Muscle of leg (tissue), 11 donors: Measurements from ENCODE around the gene IMPA2. TPM values are rescaled to one million over a fixed set of nuclear protein-coding genes. Genes with fewer than 3 reads are reported as not detected.

Source experiments
- DNase-seq: peaks from one replicate; pipeline ENCODE4 v3.0.0; 2013
- H3K27ac ChIP-seq: one replicate; pipeline ENCODE4 v1.5.1; 2013; ENCODE audit warnings: mild to moderate bottlenecking, low read length, control low read depth
- H3K27me3 ChIP-seq: one replicate; pipeline ENCODE4 v1.6.1; 2013; ENCODE audit warnings: low read length; ENCODE audit not compliant: control insufficient read depth, insufficient read depth
- H3K36me3 ChIP-seq: one replicate; pipeline ENCODE4 v1.6.1; 2013; ENCODE audit warnings: low read length; ENCODE audit not compliant: control insufficient read depth, insufficient read depth
- H3K4me1 ChIP-seq: one replicate; pipeline ENCODE4 v1.6.1; 2013; ENCODE audit warnings: low read length; ENCODE audit not compliant: control insufficient read depth, insufficient read depth
- H3K4me3 ChIP-seq: one replicate; pipeline ENCODE4 v1.5.1; 2013; ENCODE audit warnings: low read length, control low read depth
- H3K9me3 ChIP-seq: replicated peaks from 2 replicates; pipeline ENCODE4 v1.6.1; 2013; ENCODE audit warnings: low read depth, low read length; ENCODE audit not compliant: control insufficient read depth
- WGBS: methylation state at CpG from one replicate; pipeline ENCODE4 v1.1.5; 2013; ENCODE audit warnings: missing lambda C conversion rate; ENCODE audit not compliant: insufficient coverage; 5-methylcytosine and 5-hydroxymethylcytosine counted together
- polyA plus RNA-seq, 8 donors: library from polyadenylated mRNA; unstranded; fragments of 120-200 nt; gene quantifications; one replicate each; pipeline versions ENCODE4 v1.2.1 to v1.2.3, GENCODE V29; 2013; ENCODE audit warnings: inconsistent platforms in 1 of 8, low replicate concordance in 1 of 8; ENCODE audit not compliant: insufficient read length in 8 of 8, insufficient read depth in 1 of 8
- total RNA-seq: library from RNA; stranded (reverse); fragments of 120-200 nt; gene quantifications from one replicate; pipeline ENCODE4 v1.2.4, GENCODE V29; 2013

Gene IMPA2
- total and polyA plus RNA-seq, 9 donors, result 18.0 to 31.5 (median 23.1) TPM

GRCh38 chr18:11987527-11987926, 6.2 kb downstream of the IMPA2 start:
- 38% methylated on average over 5 of the region's 7 CpGs for WGBS
- DNase-seq, result peak; percentile 73
- Histone ChIP-seq H3K4me1 (peaks cover 39% of the 10 kb centered on the region), H3K27me3 (no peaks in the 10 kb centered on the region), H3K4me3 (no peak overlapping the region), H3K27ac (no peak overlapping the region), H3K9me3 (no peaks in the 10 kb centered on the region), H3K36me3 (peaks cover 3% of the 10 kb centered on the region)

- no peaks in the 10 kb centered on the region for H3K27me3 ChIP-seq
- WGBS, result 100% methylated on average over 1 of the region's 8 CpGs
- no peaks in the 10 kb centered on the region for H3K9me3 ChIP-seq
- H3K4me3 ChIP-seq, result no peak overlapping the region
- no peak for DNase-seq
- H3K4me1 ChIP-seq, result peaks cover 37% of the 10 kb centered on the region
- peaks cover 2% of the 10 kb centered on the region for H3K36me3 ChIP-seq
- H3K27ac ChIP-seq, result no peak overlapping the region
These were observed 7.9 kb downstream of the IMPA2 start for GRCh38 chr18:11989174-11989573.

- Histone ChIP-seq H3K4me1 (peaks cover 45% of the 10 kb centered on the region), H3K9me3 (peaks cover under 1% of the 10 kb centered on the region), H3K27ac (peak overlapping the region; percentile 15), H3K27me3 (no peaks in the 10 kb centered on the region), H3K36me3 (no peaks in the 10 kb centered on the region), H3K4me3 (no peak overlapping the region)
- no peak for DNase-seq
- WGBS, result 58% methylated on average over 4 of the region's 6 CpGs
These were observed 8.7 kb downstream of the IMPA2 start for GRCh38 chr18:11989966-11990380.

GRCh38 chr18:11990539-11990938, 9.2 kb downstream of the IMPA2 start:
- Histone ChIP-seq H3K36me3 (no peaks in the 10 kb centered on the region), H3K4me3 (no peak overlapping the region), H3K4me1 (peaks cover 51% of the 10 kb centered on the region), H3K27me3 (no peaks in the 10 kb centered on the region), H3K9me3 (peaks cover 2% of the 10 kb centered on the region), H3K27ac (peak overlapping the region; percentile 31)
- WGBS, result 36% methylated on average over 6 of the region's 9 CpGs
- no peak for DNase-seq

- Histone ChIP-seq H3K4me3 (no peak overlapping the region), H3K36me3 (no peaks in the 10 kb centered on the region), H3K27ac (peak overlapping the region; percentile 31), H3K4me1 (peaks cover 57% of the 10 kb centered on the region), H3K9me3 (peaks cover 2% of the 10 kb centered on the region), H3K27me3 (no peaks in the 10 kb centered on the region)
- WGBS, result 76% methylated on average over 13 of the region's 19 CpGs
- no peak for DNase-seq
These were observed 9.9 kb downstream of the IMPA2 start for GRCh38 chr18:11991021-11991795.

GRCh38 chr18:11992096-11992790, 10.9 kb downstream of the IMPA2 start:
- DNase-seq, result no peak
- Histone ChIP-seq H3K27ac (no peak overlapping the region), H3K27me3 (no peaks in the 10 kb centered on the region), H3K4me1 (peaks cover 64% of the 10 kb centered on the region), H3K36me3 (no peaks in the 10 kb centered on the region), H3K9me3 (peaks cover 2% of the 10 kb centered on the region), H3K4me3 (no peak overlapping the region)
- 97% methylated on average over 6 of the region's 12 CpGs for WGBS

GRCh38 chr18:11993264-11993916, 12.1 kb downstream of the IMPA2 start:
- Histone ChIP-seq H3K36me3 (no peaks in the 10 kb centered on the region), H3K4me1 (peaks cover 74% of the 10 kb centered on the region), H3K27ac (no peak overlapping the region), H3K4me3 (no peak overlapping the region), H3K27me3 (no peaks in the 10 kb centered on the region), H3K9me3 (peaks cover 2% of the 10 kb centered on the region)
- WGBS, result 83% methylated on average over 10 of the region's 11 CpGs
- DNase-seq, result no peak

- Histone ChIP-seq H3K36me3 (peaks cover under 1% of the 10 kb centered on the region), H3K4me3 (no peak overlapping the region), H3K27me3 (no peaks in the 10 kb centered on the region), H3K4me1 (peaks cover 72% of the 10 kb centered on the region), H3K9me3 (peaks cover 2% of the 10 kb centered on the region), H3K27ac (peak overlapping the region; percentile 71)
- 0% methylated on average over 1 of the region's 4 CpGs for WGBS
- peak; percentile 90 for DNase-seq
These were observed 13.0 kb downstream of the IMPA2 start for GRCh38 chr18:11994336-11994702.

- H3K36me3 ChIP-seq, result peaks cover 2% of the 10 kb centered on the region
- peaks cover 70% of the 10 kb centered on the region for H3K4me1 ChIP-seq
- no peak for DNase-seq
- no peaks in the 10 kb centered on the region for H3K27me3 ChIP-seq
- H3K4me3 ChIP-seq, result no peak overlapping the region
- 45% methylated on average over 9 of the region's 11 CpGs for WGBS
- H3K27ac ChIP-seq, result peak overlapping the region; percentile 71
- H3K9me3 ChIP-seq, result peaks cover 2% of the 10 kb centered on the region
These were observed 13.6 kb downstream of the IMPA2 start for GRCh38 chr18:11994703-11995444.
